GM19043 (cell line): ENCODE data around the gene ZNF844.
"Not testable (repeated sequence)": the region's sequence is repeated elsewhere in the genome, so short reads cannot be mapped to it uniquely, and the experiment has no call there.

Experiments
- ATAC-seq: cut with Tn5 transposase; IDR thresholded peaks from one replicate; pipeline ENCODE4 v1.9.1; 2021; ENCODE audit warnings: low read depth; ENCODE audit not compliant: unreplicated experiment

ZNF844 gene

DNA sequence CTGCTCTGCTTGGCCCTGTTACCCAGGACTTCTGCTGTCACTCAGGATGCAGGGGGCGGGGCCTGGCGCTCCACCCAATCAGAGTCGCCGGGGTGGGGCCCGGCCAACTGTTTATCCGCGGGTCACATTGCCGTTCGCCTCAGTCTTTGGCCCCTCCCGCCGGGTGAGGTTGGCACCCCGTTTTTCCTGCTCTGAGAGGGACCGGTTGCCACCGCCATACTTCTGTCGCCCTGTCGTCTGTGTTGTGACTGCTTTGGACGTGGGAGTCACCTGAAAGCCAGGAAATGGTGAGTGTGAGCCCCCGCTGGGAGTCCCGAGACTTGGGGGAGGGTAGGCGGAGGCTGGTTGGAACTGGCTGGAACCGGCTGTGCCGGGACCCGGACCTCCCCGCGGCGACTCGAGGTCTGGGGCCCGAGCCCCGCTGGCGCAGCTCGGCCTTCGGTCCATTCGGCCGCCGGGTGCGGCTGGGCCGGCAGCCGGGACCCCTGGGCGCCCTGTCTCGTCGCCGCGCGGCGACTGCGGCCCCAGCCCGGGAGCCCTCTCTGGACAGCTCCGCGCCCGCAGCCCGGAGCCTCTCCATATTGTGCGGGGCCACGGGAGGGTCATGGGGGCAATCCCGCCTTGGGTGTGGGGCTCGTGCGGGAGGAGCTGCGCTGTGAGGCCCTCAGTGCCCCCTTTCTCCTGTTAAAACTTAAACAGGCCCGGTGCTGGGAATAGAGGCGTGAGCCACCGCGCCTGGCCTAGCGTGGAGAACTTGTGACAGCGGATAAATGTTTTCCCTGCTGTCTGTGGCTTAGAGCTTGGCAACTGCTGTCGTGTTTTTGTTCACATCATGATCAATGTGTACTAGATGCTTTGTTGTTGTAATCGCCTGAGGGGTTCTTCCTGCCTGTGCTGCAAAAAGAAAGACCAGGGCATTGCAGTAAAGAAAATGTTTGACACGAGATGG lies at the start of gene ZNF844:
Gene ZNF844, plus strand, starts transcription at position 142 of the 949 bp plus-strand sequence. Its CDS starts 143 bp downstream, at position 285.
- ATAC-seq = no peak

- no peak for ATAC-seq
Observed at GRCh38 chr19:12015015-12015752, 49.3 kb upstream of the ZNF844 start.

- ATAC-seq = no peak
Observed at GRCh38 chr19:12015753-12016116, 48.8 kb upstream of the ZNF844 start.

GRCh38 chr19:12034198-12034597 lies 30.3 kb upstream of the ZNF844 start:
- ATAC-seq = no peak

DNA sequence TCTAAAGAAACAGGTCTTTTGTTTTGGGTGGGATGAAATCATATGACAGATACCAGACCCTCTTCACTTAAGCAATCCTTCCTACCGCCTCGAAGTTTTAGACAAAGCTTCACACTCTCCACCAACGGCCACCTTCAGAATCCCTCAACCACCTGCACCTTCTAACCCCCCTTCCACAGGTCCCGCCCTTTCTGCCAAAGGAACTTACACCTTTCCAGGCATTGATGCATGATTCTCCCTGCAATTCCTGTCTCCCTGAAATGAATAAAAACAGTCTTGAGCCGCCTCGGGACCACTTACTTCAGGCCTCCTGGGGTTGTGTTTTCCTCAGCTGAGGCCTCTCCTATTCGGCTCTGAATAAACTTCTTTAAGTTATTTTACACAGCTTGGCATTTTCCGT lies 29.9 kb upstream of the ZNF844 start:
- ATAC-seq = no peak

DNA sequence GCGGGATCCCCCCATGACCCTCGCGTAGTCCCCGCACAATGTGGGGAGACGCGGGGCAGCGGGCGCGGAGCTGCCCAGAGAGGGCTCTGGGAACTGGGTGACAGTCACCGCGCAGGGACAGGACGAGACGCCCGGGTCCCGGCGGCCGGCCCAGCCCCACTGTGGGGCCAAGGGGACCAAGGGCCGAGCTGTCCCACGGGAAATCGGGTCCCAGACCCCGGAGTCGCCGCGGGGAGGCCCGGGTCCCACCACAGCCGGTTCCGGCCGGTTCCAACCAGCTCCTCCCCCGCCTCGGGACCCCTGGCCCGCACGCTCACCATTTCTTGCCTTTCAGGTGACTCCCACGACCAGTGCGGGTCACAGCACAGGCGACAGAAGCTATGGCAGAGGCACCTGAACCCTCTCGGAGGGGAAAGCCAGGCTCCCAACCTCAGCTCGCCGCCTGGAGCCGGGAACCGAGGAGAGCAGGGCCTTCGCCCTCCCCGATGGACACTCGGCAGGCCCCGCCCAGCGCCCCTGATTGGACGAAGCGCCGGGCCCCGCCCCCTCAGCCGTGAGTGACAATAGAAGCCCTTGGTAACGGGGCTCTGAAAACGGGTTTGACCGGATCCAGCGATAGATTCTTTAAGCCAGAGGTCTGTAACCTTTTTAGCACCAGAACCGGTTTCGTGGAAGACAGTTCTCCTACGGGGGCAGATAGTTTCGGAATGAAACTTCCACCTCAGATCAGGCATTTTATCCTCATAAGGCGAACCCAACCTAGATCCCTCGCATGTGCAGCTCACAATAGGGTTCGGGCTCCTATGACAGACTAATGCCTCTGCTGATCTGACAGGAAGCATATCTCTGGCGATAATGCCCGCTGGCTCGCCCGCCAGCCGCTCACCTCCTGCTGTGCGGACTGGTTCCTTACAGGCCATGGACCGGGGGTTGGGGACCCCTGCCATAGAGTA lies 29.0 kb upstream of the ZNF844 start, which contains the start of gene ZNF433:
Gene ZNF433, minus strand, starts transcription at position 460 of the 953 bp plus-strand sequence. Its CDS starts 140 bp downstream, at position 320.
- no peak for ATAC-seq

DNA sequence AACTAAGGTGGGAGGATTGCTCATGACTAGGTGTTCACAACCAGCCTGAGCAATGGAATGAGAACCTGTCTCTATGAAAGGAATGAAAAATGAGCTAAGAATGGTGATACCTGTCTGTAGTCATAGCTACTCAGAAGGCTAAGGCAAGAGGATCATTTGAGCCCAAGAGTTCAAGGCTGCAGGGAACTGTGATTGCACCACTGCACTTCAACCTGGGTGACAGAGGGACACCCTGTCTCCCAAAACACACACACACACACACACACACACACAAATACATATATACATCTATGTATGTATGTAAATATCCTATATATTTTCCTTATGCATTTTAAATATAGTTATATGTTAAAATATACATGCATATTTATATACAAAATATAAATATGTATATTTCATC lies 21.6 kb upstream of the ZNF844 start:
- ATAC-seq = no peak

GRCh38 chr19:12043752-12044422 lies 20.6 kb upstream of the ZNF844 start:
- no peak for ATAC-seq

GRCh38 chr19:12047868-12048267 lies 16.7 kb upstream of the ZNF844 start:
- ATAC-seq = no peak

- ATAC-seq = no peak
Observed at GRCh38 chr19:12052091-12052496, 12.4 kb upstream of the ZNF844 start.

GRCh38 chr19:12052497-12053169 lies 11.9 kb upstream of the ZNF844 start, which contains the start of gene ZNF878:
Gene ZNF878 (minus strand): TSS chr19:12052961. CDS start chr19:12052801, 160 bp downstream.
- peak; percentile 84 for ATAC-seq

GRCh38 chr19:12055784-12056183 lies 8.7 kb upstream of the ZNF844 start:
- ATAC-seq = no peak

GRCh38 chr19:12075538-12076139 lies 11.1 kb downstream of the ZNF844 start:
- no peak for ATAC-seq

DNA sequence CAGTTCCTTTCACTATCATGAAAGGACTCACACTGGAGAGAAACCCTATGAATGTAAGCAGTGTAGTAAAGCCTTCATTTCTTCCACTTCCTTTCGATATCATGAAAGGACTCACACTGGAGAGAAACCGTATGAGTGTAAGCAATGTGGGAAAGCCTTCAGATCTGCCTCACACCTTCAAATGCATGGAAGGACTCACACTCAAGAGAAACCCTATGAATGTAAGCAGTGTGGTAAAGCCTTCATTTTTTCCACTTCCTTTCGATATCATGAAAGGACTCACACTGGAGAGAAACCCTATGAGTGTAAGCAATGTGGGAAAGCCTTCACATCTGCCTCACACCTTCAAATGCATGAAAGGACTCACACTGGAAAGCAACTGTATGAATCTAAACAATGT lies 11.8 kb downstream of the ZNF844 start:
- not testable (repeated sequence) for ATAC-seq

GRCh38 chr19:12077375-12077774 lies 12.8 kb downstream of the ZNF844 start:
- no peak for ATAC-seq

- not testable (repeated sequence) for ATAC-seq
Observed at GRCh38 chr19:12083336-12083735, 18.8 kb downstream of the ZNF844 start.

- ATAC-seq = no peak
Observed at GRCh38 chr19:12085074-12085818, 20.7 kb downstream of the ZNF844 start.

- ATAC-seq = no peak
Observed at GRCh38 chr19:12090807-12091206, 26.3 kb downstream of the ZNF844 start.
